ENCODE data around the gene JMJD1C. TPM values are rescaled to one million over a fixed set of nuclear protein-coding genes. Genes with fewer than 3 reads are reported as not detected.
"Not testable (repeated sequence)": the region's sequence is repeated elsewhere in the genome, so short reads cannot be mapped to it uniquely, and the experiment has no call there.

JMJD1C gene
- total RNA-seq, 1 donor from 2014 or later, result 187 TPM

- no peak for DNase-seq
Measured at GRCh38 chr10:63161592-63161991, 304.2 kb downstream of the JMJD1C start.

DNA sequence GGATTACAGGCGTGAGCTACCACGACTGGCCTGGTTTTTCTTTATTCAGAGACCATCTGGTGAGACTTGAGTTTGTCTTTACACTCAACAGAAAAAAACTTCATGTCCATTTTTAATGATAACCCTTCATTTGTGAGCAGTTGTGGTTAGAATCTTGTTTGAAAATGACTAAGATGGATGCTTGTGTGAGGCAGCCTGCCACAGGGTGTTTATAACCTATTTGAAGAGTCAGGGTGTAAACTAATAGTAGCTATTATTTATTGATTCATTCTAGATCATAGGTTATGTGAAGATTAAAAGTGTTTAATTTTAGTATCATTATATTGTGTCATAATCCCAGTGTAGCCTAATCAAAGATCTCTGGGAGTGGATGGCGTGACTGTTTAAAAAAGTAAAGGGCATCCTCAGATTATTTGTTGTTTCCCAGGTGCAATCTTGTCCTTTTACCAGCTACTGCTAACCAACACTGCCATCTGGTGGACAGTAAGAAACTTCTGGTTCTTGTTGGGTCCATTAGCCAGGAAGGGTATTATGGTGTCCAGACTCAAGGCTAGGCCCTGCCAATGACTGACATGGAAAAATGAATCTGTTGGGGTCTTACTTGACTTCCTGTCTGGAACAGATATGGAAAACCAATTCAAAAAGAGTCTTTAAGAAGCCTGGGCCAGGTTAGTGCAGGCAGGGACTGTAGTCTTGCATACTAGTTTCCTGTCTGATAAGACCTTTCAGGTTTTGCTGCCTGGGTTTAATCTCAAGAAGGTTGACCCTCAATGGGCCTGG lies 307.7 kb downstream of the JMJD1C start:
- DNase-seq, result peak; percentile 90

DNA sequence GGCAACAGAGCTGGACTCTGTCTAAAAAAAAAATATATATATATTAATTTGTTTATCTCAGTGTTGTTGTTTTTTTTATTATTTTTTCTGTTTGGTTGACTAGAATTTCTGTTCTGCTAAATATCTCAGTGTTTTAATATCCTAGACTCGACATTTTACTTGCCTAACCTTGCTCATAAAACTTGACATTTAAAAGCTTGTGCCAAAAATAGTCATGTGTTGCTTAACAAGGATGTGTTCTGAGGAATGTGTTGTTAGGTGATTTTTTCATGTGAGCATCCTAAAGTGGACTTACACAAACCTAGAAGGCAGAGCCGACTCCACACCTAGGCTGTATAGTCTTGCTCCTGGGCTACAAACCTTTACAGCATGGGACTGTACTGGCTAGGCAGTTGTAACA lies 309.5 kb downstream of the JMJD1C start:
- DNase-seq, result no peak

- no peak for DNase-seq
Measured at GRCh38 chr10:63155388-63156020, 310.3 kb downstream of the JMJD1C start.

- DNase-seq, result no peak
Measured at GRCh38 chr10:63154546-63155387, 311.0 kb downstream of the JMJD1C start.

DNA sequence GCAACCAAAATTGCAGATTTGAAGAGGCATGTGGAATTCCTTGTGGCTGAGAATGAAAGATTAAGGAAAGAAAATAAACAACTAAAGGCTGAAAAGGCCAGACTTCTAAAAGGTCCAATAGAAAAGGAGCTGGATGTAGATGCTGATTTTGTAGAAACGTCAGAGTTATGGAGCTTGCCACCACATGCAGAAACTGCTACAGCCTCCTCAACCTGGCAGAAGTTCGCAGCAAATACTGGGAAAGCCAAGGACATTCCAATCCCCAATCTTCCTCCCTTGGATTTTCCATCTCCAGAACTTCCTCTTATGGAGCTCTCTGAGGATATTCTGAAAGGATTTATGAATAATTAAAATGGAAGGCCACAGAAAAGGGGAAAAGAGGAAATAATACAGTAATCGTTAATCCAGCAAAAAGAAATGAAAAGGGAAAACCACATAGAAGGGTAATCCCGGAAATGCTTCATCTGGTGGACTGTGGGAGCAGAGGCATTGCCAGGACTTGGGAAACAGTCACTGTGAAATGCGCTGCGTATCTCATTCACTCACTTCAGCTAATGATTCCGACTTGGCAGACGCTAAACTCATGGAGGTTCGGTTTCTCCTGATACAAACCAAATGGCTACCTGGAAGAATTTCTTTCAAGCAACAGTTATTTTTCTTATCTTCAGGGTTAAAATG lies 311.8 kb downstream of the JMJD1C start:
- not testable (repeated sequence) for DNase-seq

GRCh38 chr10:63150745-63151144 lies 315.0 kb downstream of the JMJD1C start:
- DNase-seq, result no peak

GRCh38 chr10:63146503-63146902 lies 319.3 kb downstream of the JMJD1C start:
- no peak for DNase-seq

DNA sequence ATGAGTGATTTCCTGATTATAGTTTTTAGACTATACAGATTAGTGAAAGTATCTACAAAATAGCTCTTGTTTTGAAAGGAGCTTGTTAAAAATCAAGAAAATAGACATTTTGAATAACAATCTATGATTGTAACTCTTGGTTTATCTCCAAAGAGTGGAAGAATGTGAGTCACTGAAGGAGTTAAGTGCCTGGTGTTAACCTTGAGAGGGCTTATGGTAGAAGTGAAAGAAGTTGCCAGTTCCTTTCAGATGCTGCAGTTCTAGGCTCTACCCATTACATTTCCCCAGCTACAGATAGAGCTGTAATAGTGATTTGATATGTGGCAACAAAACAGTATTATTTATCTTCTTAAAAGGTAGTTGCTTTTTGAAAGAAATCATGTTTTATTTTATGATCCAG lies 320.0 kb downstream of the JMJD1C start:
- DNase-seq, result no peak

DNA sequence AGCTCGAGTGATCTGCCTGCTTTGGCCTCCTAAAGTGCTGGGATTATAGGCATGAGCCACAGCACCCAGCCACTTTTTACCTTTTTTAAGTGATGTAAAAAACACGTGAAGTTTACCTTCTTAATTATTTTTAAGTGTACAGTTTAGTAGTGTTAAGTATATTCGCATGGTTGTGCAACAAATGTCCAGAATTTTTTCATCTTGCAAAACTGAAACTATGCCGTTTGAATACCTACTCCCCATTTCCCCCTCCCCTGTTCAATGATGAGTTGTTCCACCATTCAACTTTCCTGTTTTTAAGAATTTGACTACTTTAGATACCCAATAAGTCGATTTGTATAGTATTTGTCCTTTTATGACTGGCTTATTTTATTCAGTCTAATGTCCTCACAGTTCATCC lies 321.8 kb downstream of the JMJD1C start:
- no peak for DNase-seq

- no peak for DNase-seq
Measured at GRCh38 chr10:63142136-63142535, 323.6 kb downstream of the JMJD1C start.

- DNase-seq, result no peak
Measured at GRCh38 chr10:63140077-63140476, 325.7 kb downstream of the JMJD1C start.

DNA sequence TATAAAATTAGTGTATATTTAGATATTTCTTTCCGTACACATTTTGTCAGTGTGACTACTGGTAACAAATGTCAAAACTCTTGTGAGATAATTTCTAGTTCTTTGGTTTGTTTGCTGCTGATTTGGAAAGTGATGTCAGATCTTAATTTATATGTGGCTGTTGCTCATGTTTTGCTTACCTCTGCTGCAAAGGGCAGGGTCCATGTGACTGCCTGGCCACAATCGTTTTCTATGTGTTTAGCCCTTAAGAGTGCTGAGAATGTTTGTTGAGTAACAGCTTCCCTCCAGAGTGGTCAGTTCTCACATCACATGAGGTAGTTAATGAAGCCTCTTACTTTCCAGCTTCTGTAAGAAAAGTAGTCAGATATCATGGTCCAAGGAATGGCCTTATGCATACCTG lies 328.5 kb downstream of the JMJD1C start:
- no peak for DNase-seq

DNA sequence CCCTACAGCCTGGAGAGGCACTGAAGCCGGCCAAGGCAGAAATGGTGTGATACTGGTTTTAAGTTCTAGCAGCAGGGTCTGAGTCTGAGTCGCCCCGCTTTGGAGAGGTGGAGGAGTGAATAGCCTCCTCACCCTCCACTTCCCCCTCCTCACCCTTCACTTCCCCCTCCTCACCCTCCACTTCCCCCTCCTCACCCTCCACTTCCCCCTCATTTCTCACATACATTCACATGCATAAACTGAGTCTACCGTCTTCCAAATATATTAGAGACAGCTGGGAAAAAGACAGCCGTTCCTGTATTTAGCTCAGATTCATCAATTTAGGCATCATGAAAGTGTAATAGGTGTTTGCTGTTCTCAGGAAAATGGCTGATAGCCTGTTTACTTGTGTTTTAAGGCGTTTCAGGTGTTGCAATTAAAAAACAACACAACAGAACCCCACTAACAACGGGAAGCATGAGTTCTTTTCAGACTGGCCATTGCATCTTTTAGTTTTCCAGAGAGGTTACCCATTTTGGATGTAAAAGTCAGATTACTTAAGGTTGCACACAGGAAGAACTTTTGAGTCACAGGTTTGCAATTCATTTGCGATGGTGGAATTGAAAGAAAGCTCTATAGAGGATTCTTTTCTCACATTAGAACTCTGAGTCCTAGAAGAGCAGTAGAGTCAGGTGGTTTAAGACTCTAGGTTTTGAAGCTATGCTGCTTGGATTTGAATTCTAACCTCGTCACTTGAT lies 331.8 kb downstream of the JMJD1C start:
- DNase-seq, result no peak

- DNase-seq, result peak; percentile 99
Measured at GRCh38 chr10:63133056-63133820, 332.5 kb downstream of the JMJD1C start, which contains the start of gene NRBF2. TSS of gene NRBF2 (plus strand) at chr10:63133328. CDS start at chr10:63133471, 143 bp downstream.

DNA sequence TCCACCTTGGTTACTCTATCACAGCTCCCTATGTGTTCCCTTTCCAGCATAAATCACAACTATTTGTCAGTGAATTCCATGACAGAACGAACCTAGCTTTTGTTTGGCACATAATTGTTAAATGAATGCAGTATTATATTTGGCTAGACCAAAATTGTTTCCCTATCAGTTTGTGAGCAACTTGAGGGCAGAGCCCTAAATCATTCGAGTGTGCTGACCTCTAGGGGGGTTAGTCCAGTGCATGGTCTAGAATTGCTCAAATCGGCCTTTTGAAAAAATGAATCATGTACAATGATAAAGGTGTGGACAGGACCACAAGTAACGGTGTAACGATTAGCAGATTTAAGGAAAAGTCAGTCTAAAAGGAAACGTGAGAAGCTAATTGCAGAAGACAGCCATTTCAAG lies 333.1 kb downstream of the JMJD1C start:
- DNase-seq, result no peak

DNA sequence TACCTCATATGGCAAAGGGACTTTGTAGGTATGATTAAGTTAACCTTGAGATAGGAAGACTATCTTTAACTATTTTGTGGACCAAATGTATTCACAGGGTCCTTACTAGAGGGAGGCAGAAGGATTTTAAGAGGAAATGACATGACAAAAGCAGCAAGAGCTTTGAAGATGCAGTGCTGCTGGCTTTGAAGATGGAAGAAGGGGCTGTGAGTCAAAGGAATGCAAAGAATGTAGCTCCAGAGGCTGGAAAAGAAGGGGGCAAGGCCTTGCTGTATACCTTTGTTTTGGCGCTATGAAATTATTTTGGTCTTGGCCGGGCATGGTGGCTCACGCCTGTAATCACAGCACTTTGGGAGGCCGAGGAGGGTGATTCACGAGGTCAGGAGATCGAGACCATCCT lies 335.9 kb downstream of the JMJD1C start:
- no peak for DNase-seq

DNA sequence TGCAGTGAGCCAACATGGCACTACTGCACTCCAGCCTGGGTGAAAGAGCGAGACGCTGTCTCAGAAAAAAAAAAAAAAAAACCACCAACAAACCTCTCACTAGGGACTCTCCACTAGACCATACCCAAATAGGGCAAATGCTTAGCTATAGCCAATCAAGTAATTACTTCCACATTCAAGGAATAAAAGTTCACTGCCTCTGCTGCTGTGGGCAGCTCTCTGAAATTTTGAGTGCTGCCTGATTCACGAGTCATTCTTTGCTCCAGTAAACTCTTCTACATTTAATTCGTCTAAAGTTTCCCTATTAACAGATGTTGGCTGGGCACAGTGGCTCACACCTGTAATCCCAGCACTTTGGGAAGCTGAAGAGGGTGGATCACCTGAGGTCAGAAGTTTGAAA lies 337.3 kb downstream of the JMJD1C start:
- DNase-seq, result no peak

DNA sequence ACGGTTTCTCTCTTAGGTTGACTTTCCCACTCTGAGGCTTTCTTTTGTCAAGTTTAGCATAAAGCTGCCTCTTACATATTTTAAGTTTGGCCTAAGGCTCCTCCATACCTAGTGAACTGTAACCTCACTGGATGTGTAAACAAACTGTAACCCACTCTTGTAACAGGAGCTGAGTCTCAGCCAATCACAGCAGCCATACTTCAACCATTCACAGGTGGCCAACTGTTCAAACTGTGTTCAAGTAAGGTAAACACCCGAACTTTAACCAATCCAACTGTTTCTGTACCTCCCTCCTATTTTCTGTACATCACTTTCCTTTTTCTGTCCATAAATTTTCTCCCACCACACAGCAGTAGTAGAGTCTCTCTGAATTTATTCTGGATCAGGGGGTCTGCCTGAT lies 340.3 kb downstream of the JMJD1C start:
- no peak for DNase-seq

DNA sequence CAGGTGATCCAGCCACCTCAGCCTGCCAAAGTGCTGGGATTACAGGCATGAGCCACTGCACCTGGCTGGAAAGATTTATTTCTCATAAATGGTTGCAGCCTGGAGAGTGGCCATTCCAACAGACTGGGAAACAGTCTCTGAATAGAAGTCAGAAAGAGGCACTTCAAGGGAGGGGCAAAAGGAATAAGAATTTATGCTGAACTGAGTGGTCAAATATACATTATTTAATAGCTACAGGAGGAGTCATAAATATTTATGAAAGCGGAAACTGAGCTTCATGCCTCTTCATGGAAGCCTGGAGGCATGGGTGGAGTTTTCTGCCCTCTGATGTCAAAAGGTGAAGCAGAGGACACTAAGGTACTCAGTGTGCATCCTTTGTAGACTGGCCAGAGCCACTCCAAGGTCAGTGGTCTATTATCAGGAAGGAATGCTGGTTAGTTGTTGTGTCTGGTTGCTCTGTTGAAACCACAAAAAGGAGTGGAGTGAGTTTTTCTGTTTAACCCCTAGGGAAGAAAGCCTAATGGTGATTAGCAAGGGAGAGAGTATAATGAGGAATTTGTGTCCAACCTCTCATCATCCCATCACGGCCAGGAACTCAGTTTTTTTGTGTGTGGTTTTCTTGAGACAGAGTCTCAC lies 341.9 kb downstream of the JMJD1C start:
- DNase-seq, result no peak

Data from tongue (tissue), 2 donors.